Ishikawa (cell line): ENCODE data around the gene PTPRN2.

ENCODE experiments used
- CEBPB ChIP-seq: IDR thresholded peaks from 2 replicates; pipeline ENCODE4 v1.6.1; 2012
- CREB1 ChIP-seq: IDR thresholded peaks from 2 replicates; pipeline ENCODE4 v1.6.1; 2012; ENCODE audit warnings: low read depth
- EGR1 ChIP-seq: IDR thresholded peaks from 2 replicates; pipeline ENCODE4 v1.6.1; 2012
- EP300 ChIP-seq: IDR thresholded peaks from 2 replicates; pipeline ENCODE4 v1.6.1; 2012; ENCODE audit warnings: borderline replicate concordance
- FOXM1 ChIP-seq: IDR thresholded peaks from 2 replicates; pipeline ENCODE4 v1.6.1; 2012; ENCODE audit warnings: low read depth, borderline replicate concordance
- MAX ChIP-seq: IDR thresholded peaks from 2 replicates; pipeline ENCODE4 v1.6.1; 2012
- NFIC ChIP-seq: IDR thresholded peaks from 2 replicates; pipeline ENCODE4 v1.6.1; 2012
- RAD21 ChIP-seq: IDR thresholded peaks from 2 replicates; pipeline ENCODE4 v1.6.1; 2012; ENCODE audit warnings: low read depth
- REST ChIP-seq: IDR thresholded peaks from 2 replicates; pipeline ENCODE4 v1.6.1; 2012; ENCODE audit warnings: low read depth, mild to moderate bottlenecking
- TAF1 ChIP-seq: IDR thresholded peaks from 2 replicates; pipeline ENCODE4 v1.6.1; 2012; ENCODE audit warnings: low read depth, mild to moderate bottlenecking
- TCF12 ChIP-seq: IDR thresholded peaks from 2 replicates; pipeline ENCODE4 v1.6.1; 2012; ENCODE audit warnings: low read depth
- TEAD4 ChIP-seq: IDR thresholded peaks from 2 replicates; pipeline ENCODE4 v1.6.1; 2012
- USF1 ChIP-seq: IDR thresholded peaks from 2 replicates; pipeline ENCODE4 v1.6.1; 2012
- YY1 ChIP-seq: IDR thresholded peaks from 2 replicates; pipeline ENCODE4 v1.6.1; 2012; ENCODE audit warnings: low read depth
- ZBTB7A ChIP-seq: IDR thresholded peaks from 2 replicates; pipeline ENCODE4 v1.6.1; 2012; ENCODE audit warnings: low read depth

PTPRN2 gene

GRCh38 chr7:158067931-158068482 lies 519.6 kb downstream of the PTPRN2 start:
- TF ChIP-seq NFIC (no peak), CREB1 (no peak), REST (no peak), YY1 (no peak), TAF1 (no peak), ZBTB7A (no peak), USF1 (no peak), FOXM1 (no peak), TEAD4 (no peak), MAX (no peak), EGR1 (no peak), TCF12 (no peak), RAD21 (no peak), EP300 (no peak)

GRCh38 chr7:158067219-158067930 lies 520.2 kb downstream of the PTPRN2 start:
- TF ChIP-seq TCF12: no peak
- no peak for TF ChIP-seq TAF1
- no peak for TF ChIP-seq YY1
- TF ChIP-seq USF1: no peak
- no peak for TF ChIP-seq EGR1
- no peak for TF ChIP-seq CREB1
- no peak for TF ChIP-seq CEBPB
- no peak for TF ChIP-seq TEAD4

GRCh38 chr7:158066085-158066484 lies 521.5 kb downstream of the PTPRN2 start:
- TF ChIP-seq YY1 (no peak), TEAD4 (no peak), MAX (no peak), RAD21 (no peak), ZBTB7A (no peak), NFIC (no peak), TAF1 (no peak), TCF12 (no peak), EGR1 (no peak), EP300 (no peak), FOXM1 (no peak), CREB1 (no peak), USF1 (no peak), CEBPB (no peak)

GRCh38 chr7:158065340-158065739 lies 522.3 kb downstream of the PTPRN2 start:
- TF ChIP-seq TEAD4 (no peak), CEBPB (no peak), EP300 (no peak), FOXM1 (no peak), USF1 (no peak)

- TF ChIP-seq EGR1: no peak
- no peak for TF ChIP-seq YY1
- TF ChIP-seq REST: no peak
- no peak for TF ChIP-seq TCF12
- TF ChIP-seq CREB1: no peak
- no peak for TF ChIP-seq TEAD4
- no peak for TF ChIP-seq NFIC
- no peak for TF ChIP-seq MAX
- no peak for TF ChIP-seq USF1
- no peak for TF ChIP-seq EP300
- TF ChIP-seq RAD21: no peak
- TF ChIP-seq ZBTB7A: no peak
Observed at GRCh38 chr7:158064631-158065030, 523.0 kb downstream of the PTPRN2 start.
